ENCODE results near the gene NUDT19. TPM values are rescaled to one million over a fixed set of nuclear protein-coding genes. Genes with fewer than 3 reads are reported as not detected.

Gene NUDT19
- total and polyA plus RNA-seq, 9 of the 15 experiments (the other 6 are each of a cell fraction or from before 2014, with no cell fraction given): 9.6 to 38.6 (median 14.4) TPM

GRCh38 chr19:32691952-32692726 lies 518 bp downstream of the NUDT19 start (continued):
- TF ChIP-seq CTCFL (IDR thresholded peaks at IDR 0.05; ENCODE audit: borderline replicate concordance, insufficient read depth, low read depth, low read length, poor library complexity, severe bottlenecking) (peak; percentile 4), SP1 (CRISPR knock-in tag; IDR thresholded peaks at IDR 0.05) (peak; percentile 12; the same call in 1 of the 2 replicates), ZFP30 (CRISPR knock-in tag; IDR thresholded peaks at IDR 0.05; ENCODE audit: borderline replicate concordance) (no peak), PHF21A (IDR thresholded peaks at IDR 0.05; ENCODE audit: borderline replicate concordance, low read depth) (no peak), RCOR1 (IDR thresholded peaks at IDR 0.05; ENCODE audit: borderline replicate concordance in 1 of 2, low read depth in 2 of 2, low read length in 2 of 2) (no peak), ARID3B (CRISPR knock-in tag; IDR thresholded peaks at IDR 0.05; ENCODE audit: borderline replicate concordance) (no peak), ZNF23 (CRISPR knock-in tag; IDR thresholded peaks at IDR 0.05) (no peak), ZNF512 (tag; IDR thresholded peaks at IDR 0.05) (no peak), TAF7 (tag; IDR thresholded peaks at IDR 0.05) (no peak), SP2 (IDR thresholded peaks at IDR 0.05; ENCODE audit: extremely low read depth, low read depth, low read length, poor library complexity, severe bottlenecking) (no peak), EP300 (IDR thresholded peaks at IDR 0.05; ENCODE audit: low read length) (no peak), HCFC1 (IDR thresholded peaks at IDR 0.05; ENCODE audit: low read depth, low read length) (peak; percentile 25; the same call in 1 of the 2 replicates), ZKSCAN8 (CRISPR knock-in tag; IDR thresholded peaks at IDR 0.05) (no peak), SIRT6 (IDR thresholded peaks at IDR 0.05; ENCODE audit: low read depth, low read length) (no peak), ZBTB12 (CRISPR knock-in tag; IDR thresholded peaks at IDR 0.05) (no peak), ZNF354B (CRISPR knock-in tag; IDR thresholded peaks at IDR 0.05) (no peak), RBM22 (IDR thresholded peaks at IDR 0.05; ENCODE audit: low read depth, low read length, poor library complexity, severe bottlenecking) (peak; percentile 76), ZNF778 (CRISPR knock-in tag; IDR thresholded peaks at IDR 0.05) (no peak), ZZZ3 (IDR thresholded peaks at IDR 0.05) (no peak)

Data from K562 (cell line).